ENCODE data around the gene SPDYE2B. TPM values are rescaled to one million over a fixed set of nuclear protein-coding genes. Genes with fewer than 3 reads are reported as not detected.
"Not testable (repeated sequence)": the region's sequence is repeated elsewhere in the genome, so short reads cannot be mapped to it uniquely, and the experiment has no call there.

SPDYE2B gene, protein sequence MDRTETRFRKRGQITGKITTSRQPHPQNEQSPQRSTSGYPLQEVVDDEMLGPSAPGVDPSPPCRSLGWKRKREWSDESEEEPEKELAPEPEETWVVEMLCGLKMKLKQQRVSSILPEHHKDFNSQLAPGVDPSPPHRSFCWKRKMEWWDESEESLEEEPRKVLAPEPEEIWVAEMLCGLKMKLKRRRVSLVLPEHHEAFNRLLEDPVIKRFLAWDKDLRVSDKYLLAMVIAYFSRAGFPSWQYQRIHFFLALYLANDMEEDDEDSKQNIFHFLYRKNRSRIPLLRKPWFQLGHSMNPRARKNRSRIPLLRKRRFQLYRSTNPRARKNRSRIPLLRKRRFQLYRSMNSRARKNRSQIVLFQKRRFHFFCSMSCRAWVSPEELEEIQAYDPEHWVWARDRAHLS
- total RNA-seq (2014; rRNA removed; shearing (Covaris generic)), result not detected in 2 replicates

GRCh38 chr7:102649924-102650323, at the start of gene SPDYE2B:
Gene SPDYE2B, plus strand, starts transcription at chr7:102650319. Its CDS starts 2,030 bp downstream, at chr7:102652349.
- DNase-seq (ENCODE audit: low spot score); in situ Hi-C loops (cut with HindIII; ENCODE audit: low sequenced_read_pairs): not testable (repeated sequence)

GRCh38 chr7:102602317-102602716, 47.8 kb upstream of the SPDYE2B start:
- DNase-seq (ENCODE audit: low spot score); in situ Hi-C loops (cut with HindIII; ENCODE audit: low sequenced_read_pairs): not testable (repeated sequence)

GRCh38 chr7:102604431-102605145, 45.5 kb upstream of the SPDYE2B start:
- DNase-seq (ENCODE audit: low spot score); in situ Hi-C loops (cut with HindIII; ENCODE audit: low sequenced_read_pairs): not testable (repeated sequence)

- in situ Hi-C loops (cut with HindIII; ENCODE audit: low sequenced_read_pairs); DNase-seq (ENCODE audit: low spot score): not testable (repeated sequence)
Observed at GRCh38 chr7:102606848-102607247, 43.3 kb upstream of the SPDYE2B start.

DNA sequence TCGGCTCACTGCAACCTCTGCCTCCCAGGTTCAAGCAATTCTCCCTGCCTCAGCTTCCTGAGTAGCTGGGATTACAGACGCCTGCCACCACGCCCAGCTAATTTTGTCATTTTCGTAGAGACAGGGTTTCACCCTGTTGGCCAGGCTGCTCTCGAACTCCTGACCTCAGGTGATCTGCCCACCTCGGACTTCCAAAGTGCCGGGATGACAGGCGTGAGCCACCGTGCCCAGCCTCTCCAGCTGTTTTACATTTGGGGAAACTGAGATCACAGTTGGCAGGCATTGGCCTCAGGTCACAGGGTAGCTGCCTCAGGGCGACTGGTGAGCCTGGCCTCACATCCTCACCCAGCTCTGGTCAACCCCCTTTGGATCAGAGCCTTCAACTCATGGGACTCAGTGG, 40.4 kb upstream of the SPDYE2B start:
- DNase-seq (ENCODE audit: low spot score); in situ Hi-C loops (cut with HindIII; ENCODE audit: low sequenced_read_pairs): not testable (repeated sequence)

DNA sequence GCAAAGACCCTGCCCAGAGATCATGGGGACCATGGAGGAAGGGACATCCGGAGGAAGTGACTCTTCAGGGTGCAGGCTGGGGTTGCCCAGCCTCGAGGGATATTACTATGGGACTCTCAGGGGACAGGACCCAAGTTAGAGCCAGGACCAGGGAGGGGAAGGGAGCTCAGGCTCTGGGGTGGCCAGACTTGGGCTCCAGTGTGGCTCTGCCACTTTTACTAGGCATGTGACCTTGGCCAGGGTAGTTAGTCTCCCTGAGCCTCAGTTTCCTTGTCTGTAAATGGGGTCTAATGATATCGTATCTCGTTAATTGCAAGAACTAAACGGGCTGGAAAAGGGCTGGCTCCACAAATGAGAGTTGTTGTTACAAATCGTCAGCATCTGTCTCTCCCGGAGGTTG, 39.7 kb upstream of the SPDYE2B start:
- DNase-seq (ENCODE audit: low spot score); in situ Hi-C loops (cut with HindIII; ENCODE audit: low sequenced_read_pairs): not testable (repeated sequence)

- DNase-seq (ENCODE audit: low spot score); in situ Hi-C loops (cut with HindIII; ENCODE audit: low sequenced_read_pairs): not testable (repeated sequence)
Observed at GRCh38 chr7:102611013-102611674, 39.0 kb upstream of the SPDYE2B start.

- in situ Hi-C loops (cut with HindIII; ENCODE audit: low sequenced_read_pairs), result not testable (repeated sequence)
- peak; percentile 18 for DNase-seq (ENCODE audit: low spot score)
Observed at GRCh38 chr7:102611675-102612325, 38.3 kb upstream of the SPDYE2B start.

DNA sequence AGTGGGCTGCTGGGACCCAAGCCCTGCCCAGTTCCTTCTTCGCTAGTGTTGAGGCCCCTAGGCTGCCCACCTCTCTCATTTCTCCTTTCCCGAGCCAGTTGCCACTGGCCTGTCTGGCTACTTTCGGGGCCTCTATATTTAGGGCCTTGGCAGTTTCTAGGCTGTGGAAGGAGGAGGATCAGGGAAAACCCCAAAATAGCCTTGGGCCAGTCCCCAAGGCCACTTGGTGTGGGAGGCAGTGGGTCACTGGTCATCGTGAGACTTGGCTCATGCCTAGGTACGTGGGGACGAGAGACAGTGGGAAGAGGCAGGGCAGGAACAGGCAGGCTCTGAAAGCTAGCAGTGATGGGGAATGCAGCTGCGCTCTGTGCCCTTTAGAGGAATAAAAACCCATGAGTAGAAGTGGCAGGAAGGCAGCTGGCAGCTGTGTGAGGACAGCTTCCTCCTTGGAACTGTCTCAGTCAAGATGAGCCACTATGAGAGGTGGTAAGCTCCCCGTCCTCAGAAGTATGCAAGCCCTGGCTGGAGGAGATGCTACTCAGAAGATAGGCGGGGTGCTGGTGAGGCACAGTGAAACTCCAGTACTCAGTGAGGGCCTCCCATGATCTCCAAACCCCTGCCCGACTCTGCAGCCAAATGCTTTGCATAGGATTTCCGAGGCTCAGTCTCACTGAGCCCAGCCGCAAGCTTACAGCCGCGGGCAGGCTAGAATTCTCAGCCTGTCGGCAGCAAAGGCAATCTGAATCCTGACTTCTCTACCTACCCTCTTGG, 36.4 kb upstream of the SPDYE2B start:
- in situ Hi-C loops (cut with HindIII; ENCODE audit: low sequenced_read_pairs); DNase-seq (ENCODE audit: low spot score): not testable (repeated sequence)

DNA sequence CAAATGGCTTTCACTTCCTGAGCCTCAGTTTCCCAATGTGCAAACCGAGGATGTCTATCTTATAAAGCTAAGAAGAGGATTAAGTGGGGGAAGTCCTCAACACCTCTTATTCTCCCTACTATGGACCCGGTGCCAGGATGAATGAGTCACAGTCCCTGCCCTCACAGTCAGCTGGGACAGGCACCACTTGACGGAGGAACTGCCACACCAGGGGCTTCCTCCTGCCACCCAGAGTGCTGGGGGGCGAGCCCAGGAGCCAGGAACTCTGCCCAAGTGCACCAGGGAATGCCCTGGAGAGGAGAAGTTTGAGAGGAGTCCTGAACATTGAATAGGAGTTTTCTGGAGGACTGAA, 35.8 kb upstream of the SPDYE2B start:
- DNase-seq (ENCODE audit: low spot score); in situ Hi-C loops (cut with HindIII; ENCODE audit: low sequenced_read_pairs): not testable (repeated sequence)

DNA sequence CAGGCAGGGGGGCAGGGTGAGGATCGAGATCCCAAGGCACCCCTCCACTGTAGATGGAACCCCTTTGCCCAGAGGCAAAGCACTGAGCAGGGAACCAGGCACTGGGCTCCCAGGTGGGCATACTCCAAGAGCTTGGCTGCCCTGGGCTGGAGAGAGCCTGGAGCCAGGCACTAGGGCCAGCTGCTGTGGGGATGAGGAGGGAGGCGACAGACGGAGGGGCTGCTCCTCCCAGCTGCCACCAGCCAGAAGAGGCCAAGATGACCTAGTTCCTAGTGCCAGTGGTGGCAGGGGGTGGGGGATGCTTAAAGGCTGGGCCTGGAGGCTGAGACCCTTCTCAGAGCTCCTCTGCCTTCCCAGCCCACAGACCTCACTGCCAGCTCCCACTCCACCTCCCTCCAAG, 35.2 kb upstream of the SPDYE2B start:
- in situ Hi-C loops (cut with HindIII; ENCODE audit: low sequenced_read_pairs); DNase-seq (ENCODE audit: low spot score): not testable (repeated sequence)

- in situ Hi-C loops (cut with HindIII; ENCODE audit: low sequenced_read_pairs); DNase-seq (ENCODE audit: low spot score): not testable (repeated sequence)
Observed at GRCh38 chr7:102615930-102616329, 34.2 kb upstream of the SPDYE2B start.

DNA sequence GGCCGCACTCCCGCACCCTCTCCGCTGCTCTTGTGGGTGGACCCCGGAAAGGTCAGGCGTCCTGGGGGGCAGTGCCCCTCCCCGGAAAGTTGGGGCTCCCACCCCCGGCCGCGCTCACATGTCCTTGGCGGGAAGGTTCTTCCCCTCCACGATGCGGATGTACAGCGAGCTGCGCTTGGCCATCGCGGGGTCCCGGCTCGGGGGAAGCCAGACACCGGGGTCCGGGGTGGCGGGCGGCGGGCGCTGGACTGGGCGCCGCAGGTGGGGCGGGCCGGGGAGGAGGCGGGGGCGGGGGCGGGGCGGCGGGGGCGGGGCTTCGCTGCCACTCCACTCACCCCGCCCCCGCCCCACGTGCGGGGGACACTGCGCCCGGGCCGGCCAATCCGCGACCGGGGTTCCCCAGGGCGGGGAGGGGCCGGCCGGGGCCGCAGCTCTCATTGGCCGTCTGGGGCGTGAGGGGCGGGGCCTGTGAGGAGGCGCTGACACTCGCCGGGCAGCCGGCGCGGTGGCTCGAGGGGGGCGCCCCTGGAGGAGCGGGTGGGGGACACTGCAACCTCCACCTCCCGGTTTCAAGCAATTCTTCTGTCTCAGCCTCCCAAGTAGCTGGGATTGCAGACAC, 33.5 kb upstream of the SPDYE2B start, which contains the start of gene RASA4:
RASA4 (minus strand) TSS at position 250 of the 619 bp plus-strand sequence; CDS start at position 183, 67 bp downstream.
- DNase-seq (ENCODE audit: low spot score), result peak; percentile 1
- in situ Hi-C loops (cut with HindIII; ENCODE audit: low sequenced_read_pairs), result not testable (repeated sequence)

DNA sequence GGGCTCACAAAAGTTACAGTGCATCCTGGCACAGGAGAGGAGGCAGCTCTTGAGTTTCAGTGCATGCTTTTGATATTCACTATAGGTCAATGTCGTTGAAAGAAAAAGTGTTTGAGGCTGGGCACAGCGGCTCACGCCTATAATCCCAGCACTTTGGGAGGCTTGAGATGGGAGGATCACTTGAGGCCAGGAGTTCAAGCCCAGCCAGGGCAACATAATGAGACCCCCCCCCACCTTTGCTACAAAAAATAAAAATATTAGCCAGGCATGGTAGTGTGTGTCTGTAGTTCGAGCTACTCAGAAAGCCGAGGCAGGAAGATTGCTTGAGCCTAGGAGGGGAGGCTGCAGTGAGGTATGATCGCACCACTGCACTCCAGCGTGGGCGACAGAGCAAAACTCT, 32.0 kb upstream of the SPDYE2B start:
- in situ Hi-C loops (cut with HindIII; ENCODE audit: low sequenced_read_pairs), result not testable (repeated sequence)

GRCh38 chr7:102627271-102627904, 22.7 kb upstream of the SPDYE2B start:
- in situ Hi-C loops (cut with HindIII; ENCODE audit: low sequenced_read_pairs); DNase-seq (ENCODE audit: low spot score): not testable (repeated sequence)

More for the DNA sequence above, 32.0 kb upstream of the SPDYE2B start:
- not testable (repeated sequence) for DNase-seq (ENCODE audit: low spot score)

DNA sequence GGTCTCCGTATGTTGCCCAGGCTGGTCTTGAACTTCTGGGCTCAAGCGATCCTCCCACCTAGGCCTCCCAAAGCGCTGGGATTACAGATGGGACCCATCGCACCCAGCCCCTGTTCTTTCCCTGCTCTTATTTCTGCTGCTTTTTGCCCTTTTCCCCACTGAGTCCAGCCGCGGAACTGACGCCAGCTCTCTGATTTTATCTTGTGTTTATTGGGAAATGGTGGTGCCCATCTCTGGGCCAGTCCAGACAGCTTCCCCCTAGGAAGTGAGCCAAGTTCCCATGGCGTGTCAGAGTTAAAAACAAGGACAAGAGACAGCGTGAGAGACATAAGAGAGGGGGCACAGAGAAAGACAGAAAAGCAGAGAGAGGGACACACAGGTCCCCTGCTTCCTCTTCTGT, 19.5 kb upstream of the SPDYE2B start:
- DNase-seq (ENCODE audit: low spot score); in situ Hi-C loops (cut with HindIII; ENCODE audit: low sequenced_read_pairs): not testable (repeated sequence)

DNA sequence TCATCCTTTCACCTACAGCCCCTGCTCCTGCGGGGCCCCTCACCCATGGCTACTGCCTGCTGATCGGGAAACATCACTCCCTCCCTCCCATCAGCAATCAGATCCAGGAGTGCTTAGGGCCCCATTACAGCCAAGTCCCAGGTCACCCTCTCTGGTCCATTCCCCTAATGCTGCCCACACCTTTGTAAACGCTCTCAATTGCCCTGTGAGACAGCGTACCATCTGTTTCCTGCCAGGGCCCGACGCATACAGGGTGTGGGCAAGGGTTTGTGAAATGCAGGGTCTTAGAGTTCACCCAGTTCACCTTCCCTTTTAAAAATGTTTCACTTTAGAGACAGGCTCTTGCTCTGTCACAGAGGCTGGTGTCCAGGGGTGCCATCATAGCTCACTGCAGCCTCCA, 15.8 kb upstream of the SPDYE2B start:
- in situ Hi-C loops (cut with HindIII; ENCODE audit: low sequenced_read_pairs), result not testable (repeated sequence)

More for the DNA sequence above, 15.8 kb upstream of the SPDYE2B start:
- DNase-seq (ENCODE audit: low spot score), result not testable (repeated sequence)

All from G401 (cell line).